Urinary bladder (tissue), 4 donors: ENCODE results near the gene ASCL5. TPM values are rescaled to one million over a fixed set of nuclear protein-coding genes. Genes with fewer than 3 reads are reported as not detected.

Experiments
- DNase-seq: peaks from one replicate; pipeline ENCODE4 v3.0.0-alpha.2; 2015; ENCODE audit errors: extremely low spot score
- H3K27ac ChIP-seq: one replicate; pipeline ENCODE4 v1.5.1; 2013; ENCODE audit warnings: low read depth, mild to moderate bottlenecking, moderate library complexity
- H3K36me3 ChIP-seq: one replicate; pipeline ENCODE4 v1.6.1; 2013; ENCODE audit warnings: mild to moderate bottlenecking, moderate library complexity; ENCODE audit not compliant: insufficient read depth
- H3K4me1 ChIP-seq: one replicate; pipeline ENCODE4 v1.6.1; 2013; ENCODE audit warnings: mild to moderate bottlenecking, moderate library complexity; ENCODE audit not compliant: insufficient read depth
- H3K4me3 ChIP-seq: one replicate; pipeline ENCODE4 v1.5.1; 2013; ENCODE audit warnings: low read depth, low read length
- WGBS: extraction: QIAGEN DNeasy Blood & Tissue Kit; methylation state at CpG from one replicate; pipeline ENCODE4 v1.1.7; 2013; 5-methylcytosine and 5-hydroxymethylcytosine counted together
- polyA plus RNA-seq: library from polyadenylated mRNA; stranded (reverse); fragments of 200-250 nt; gene quantifications from one replicate; pipeline ENCODE4 v1.2.3, GENCODE V29; 2013
- total RNA-seq: library from RNA; depleted of rRNA; stranded (reverse); fragments of >200 nt; gene quantifications from one replicate; pipeline ENCODE4 v1.2.3, GENCODE V29; 2014
- donor health status: healthy with polysubstance abuse.
- donor health status: healthy.

The ASCL5 gene
- total and polyA plus RNA-seq, 2 donors: not detected

- peaks cover 3% of the 10 kb centered on the region for H3K4me1 ChIP-seq
- no peak overlapping the region for H3K4me3 ChIP-seq
- H3K36me3 ChIP-seq: no peaks in the 10 kb centered on the region
- no peak overlapping the region for H3K27ac ChIP-seq
- no peak for DNase-seq
- 61% methylated on average over 9 of the region's 9 CpGs for WGBS
Measured at GRCh38 chr1:201103666-201104065, 23.3 kb downstream of the ASCL5 start.

GRCh38 chr1:201100169-201100930, 26.6 kb downstream of the ASCL5 start:
- no peak for DNase-seq
- Histone ChIP-seq H3K36me3 (no peaks in the 10 kb centered on the region), H3K4me3 (no peak overlapping the region), H3K27ac (no peak overlapping the region), H3K4me1 (peaks cover 3% of the 10 kb centered on the region)
- 91% methylated on average over 12 of the region's 12 CpGs for WGBS

- peaks cover 3% of the 10 kb centered on the region for H3K4me1 ChIP-seq
- no peak for DNase-seq
- H3K27ac ChIP-seq: no peak overlapping the region
- H3K4me3 ChIP-seq: no peak overlapping the region
- no peaks in the 10 kb centered on the region for H3K36me3 ChIP-seq
- 82% methylated on average over 5 of the region's 5 CpGs for WGBS
Measured at GRCh38 chr1:201098992-201099677, 27.8 kb downstream of the ASCL5 start.

- DNase-seq: no peak
- Histone ChIP-seq H3K27ac (no peak overlapping the region), H3K36me3 (no peaks in the 10 kb centered on the region), H3K4me1 (no peaks in the 10 kb centered on the region), H3K4me3 (no peak overlapping the region)
- 77% methylated on average over 17 of the region's 17 CpGs for WGBS
Measured at GRCh38 chr1:201096977-201097856, 29.8 kb downstream of the ASCL5 start.

GRCh38 chr1:201096041-201096461, 30.9 kb downstream of the ASCL5 start:
- Histone ChIP-seq H3K36me3 (no peaks in the 10 kb centered on the region), H3K27ac (no peak overlapping the region), H3K4me1 (no peaks in the 10 kb centered on the region), H3K4me3 (no peak overlapping the region)
- 79% methylated on average over 5 of the region's 5 CpGs for WGBS
- DNase-seq: no peak

GRCh38 chr1:201095581-201095980, 31.4 kb downstream of the ASCL5 start:
- WGBS: 92% methylated on average over 2 of the region's 2 CpGs
- no peak overlapping the region for H3K4me3 ChIP-seq
- DNase-seq: no peak
- no peak overlapping the region for H3K27ac ChIP-seq
- no peaks in the 10 kb centered on the region for H3K36me3 ChIP-seq
- no peaks in the 10 kb centered on the region for H3K4me1 ChIP-seq

- no peak overlapping the region for H3K4me3 ChIP-seq
- no peaks in the 10 kb centered on the region for H3K36me3 ChIP-seq
- WGBS: 70% methylated on average over 4 of the region's 4 CpGs
- no peaks in the 10 kb centered on the region for H3K4me1 ChIP-seq
- DNase-seq: no peak
- H3K27ac ChIP-seq: no peak overlapping the region
Measured at GRCh38 chr1:201094832-201095231, 32.2 kb downstream of the ASCL5 start.

- Histone ChIP-seq H3K27ac (no peak overlapping the region), H3K4me1 (no peaks in the 10 kb centered on the region), H3K4me3 (no peak overlapping the region), H3K36me3 (no peaks in the 10 kb centered on the region)
- WGBS: 87% methylated on average over 7 of the region's 7 CpGs
- no peak for DNase-seq
Measured at GRCh38 chr1:201093962-201094361, 33.0 kb downstream of the ASCL5 start.

GRCh38 chr1:201093561-201093960, 33.4 kb downstream of the ASCL5 start:
- Histone ChIP-seq H3K4me3 (no peak overlapping the region), H3K36me3 (no peaks in the 10 kb centered on the region), H3K27ac (no peak overlapping the region), H3K4me1 (no peaks in the 10 kb centered on the region)
- DNase-seq: no peak
- 94% methylated on average over 7 of the region's 7 CpGs for WGBS

GRCh38 chr1:201092738-201093137, 34.2 kb downstream of the ASCL5 start:
- no peak for DNase-seq
- WGBS: 84% methylated on average over 3 of the region's 3 CpGs
- H3K4me1 ChIP-seq: no peaks in the 10 kb centered on the region
- H3K27ac ChIP-seq: no peak overlapping the region
- H3K36me3 ChIP-seq: no peaks in the 10 kb centered on the region
- H3K4me3 ChIP-seq: no peak overlapping the region

GRCh38 chr1:201091256-201091655, 35.7 kb downstream of the ASCL5 start:
- H3K36me3 ChIP-seq: no peaks in the 10 kb centered on the region
- no peak overlapping the region for H3K4me3 ChIP-seq
- H3K4me1 ChIP-seq: no peaks in the 10 kb centered on the region
- 92% methylated on average over 4 of the region's 4 CpGs for WGBS
- no peak for DNase-seq
- H3K27ac ChIP-seq: no peak overlapping the region

GRCh38 chr1:201090541-201090940, 36.4 kb downstream of the ASCL5 start:
- Histone ChIP-seq H3K27ac (no peak overlapping the region), H3K36me3 (no peaks in the 10 kb centered on the region), H3K4me3 (no peak overlapping the region), H3K4me1 (no peaks in the 10 kb centered on the region)
- no peak for DNase-seq
- WGBS: 80% methylated on average over 4 of the region's 4 CpGs

GRCh38 chr1:201089596-201089995, 37.4 kb downstream of the ASCL5 start:
- Histone ChIP-seq H3K4me3 (no peak overlapping the region), H3K36me3 (no peaks in the 10 kb centered on the region), H3K27ac (no peak overlapping the region), H3K4me1 (no peaks in the 10 kb centered on the region)
- 80% methylated on average over 5 of the region's 5 CpGs for WGBS
- no peak for DNase-seq
